ENCODE results near the gene C12orf75. TPM values are rescaled to one million over a fixed set of nuclear protein-coding genes. Genes with fewer than 3 reads are reported as not detected.

The C12orf75 gene
- total and polyA plus RNA-seq, 10 of the 15 experiments (the other 5 are each of a cell fraction or from before 2014, with no cell fraction given) = 40.7 to 411 (median 159) TPM

GRCh38 chr12:105338966-105339365, 8.5 kb downstream of the C12orf75 start (continued):
- TF ChIP-seq, protein P1, sequence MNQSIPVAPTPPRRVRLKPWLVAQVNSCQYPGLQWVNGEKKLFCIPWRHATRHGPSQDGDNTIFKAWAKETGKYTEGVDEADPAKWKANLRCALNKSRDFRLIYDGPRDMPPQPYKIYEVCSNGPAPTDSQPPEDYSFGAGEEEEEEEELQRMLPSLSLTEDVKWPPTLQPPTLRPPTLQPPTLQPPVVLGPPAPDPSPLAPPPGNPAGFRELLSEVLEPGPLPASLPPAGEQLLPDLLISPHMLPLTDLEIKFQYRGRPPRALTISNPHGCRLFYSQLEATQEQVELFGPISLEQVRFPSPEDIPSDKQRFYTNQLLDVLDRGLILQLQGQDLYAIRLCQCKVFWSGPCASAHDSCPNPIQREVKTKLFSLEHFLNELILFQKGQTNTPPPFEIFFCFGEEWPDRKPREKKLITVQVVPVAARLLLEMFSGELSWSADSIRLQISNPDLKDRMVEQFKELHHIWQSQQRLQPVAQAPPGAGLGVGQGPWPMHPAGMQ (IDR thresholded peaks at IDR 0.05; ENCODE audit: borderline replicate concordance) = no peak
- TF ChIP-seq SMARCA5 (IDR thresholded peaks at IDR 0.05) (no peak), CEBPZ (IDR thresholded peaks at IDR 0.05; ENCODE audit: low read depth, low read length) (no peak), CHD2 (IDR thresholded peaks at IDR 0.05; ENCODE audit: borderline replicate concordance, low read depth, low read length) (no peak), ESRRA (IDR thresholded peaks at IDR 0.05; ENCODE audit: low read length) (no peak)
- TF ChIP-seq, protein P2, sequence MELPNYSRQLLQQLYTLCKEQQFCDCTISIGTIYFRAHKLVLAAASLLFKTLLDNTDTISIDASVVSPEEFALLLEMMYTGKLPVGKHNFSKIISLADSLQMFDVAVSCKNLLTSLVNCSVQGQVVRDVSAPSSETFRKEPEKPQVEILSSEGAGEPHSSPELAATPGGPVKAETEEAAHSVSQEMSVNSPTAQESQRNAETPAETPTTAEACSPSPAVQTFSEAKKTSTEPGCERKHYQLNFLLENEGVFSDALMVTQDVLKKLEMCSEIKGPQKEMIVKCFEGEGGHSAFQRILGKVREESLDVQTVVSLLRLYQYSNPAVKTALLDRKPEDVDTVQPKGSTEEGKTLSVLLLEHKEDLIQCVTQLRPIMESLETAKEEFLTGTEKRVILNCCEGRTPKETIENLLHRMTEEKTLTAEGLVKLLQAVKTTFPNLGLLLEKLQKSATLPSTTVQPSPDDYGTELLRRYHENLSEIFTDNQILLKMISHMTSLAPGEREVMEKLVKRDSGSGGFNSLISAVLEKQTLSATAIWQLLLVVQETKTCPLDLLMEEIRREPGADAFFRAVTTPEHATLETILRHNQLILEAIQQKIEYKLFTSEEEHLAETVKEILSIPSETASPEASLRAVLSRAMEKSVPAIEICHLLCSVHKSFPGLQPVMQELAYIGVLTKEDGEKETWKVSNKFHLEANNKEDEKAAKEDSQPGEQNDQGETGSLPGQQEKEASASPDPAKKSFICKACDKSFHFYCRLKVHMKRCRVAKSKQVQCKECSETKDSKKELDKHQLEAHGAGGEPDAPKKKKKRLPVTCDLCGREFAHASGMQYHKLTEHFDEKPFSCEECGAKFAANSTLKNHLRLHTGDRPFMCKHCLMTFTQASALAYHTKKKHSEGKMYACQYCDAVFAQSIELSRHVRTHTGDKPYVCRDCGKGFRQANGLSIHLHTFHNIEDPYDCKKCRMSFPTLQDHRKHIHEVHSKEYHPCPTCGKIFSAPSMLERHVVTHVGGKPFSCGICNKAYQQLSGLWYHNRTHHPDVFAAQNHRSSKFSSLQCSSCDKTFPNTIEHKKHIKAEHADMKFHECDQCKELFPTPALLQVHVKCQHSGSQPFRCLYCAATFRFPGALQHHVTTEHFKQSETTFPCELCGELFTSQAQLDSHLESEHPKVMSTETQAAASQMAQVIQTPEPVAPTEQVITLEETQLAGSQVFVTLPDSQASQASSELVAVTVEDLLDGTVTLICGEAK (IDR thresholded peaks at IDR 0.05; ENCODE audit: borderline replicate concordance) = no peak
